GM12872 (cell line): ENCODE measurements around the gene HMGB4.

ENCODE experiments used
- TF ChIP-seq, protein P1 (sequence below): IDR thresholded peaks from 3 replicates; pipeline ENCODE4 v1.5.1; 2011; ENCODE audit warnings: low read depth, mild to moderate bottlenecking, low read length, moderate library complexity; ENCODE audit not compliant: insufficient read depth

Gene HMGB4

DNA sequence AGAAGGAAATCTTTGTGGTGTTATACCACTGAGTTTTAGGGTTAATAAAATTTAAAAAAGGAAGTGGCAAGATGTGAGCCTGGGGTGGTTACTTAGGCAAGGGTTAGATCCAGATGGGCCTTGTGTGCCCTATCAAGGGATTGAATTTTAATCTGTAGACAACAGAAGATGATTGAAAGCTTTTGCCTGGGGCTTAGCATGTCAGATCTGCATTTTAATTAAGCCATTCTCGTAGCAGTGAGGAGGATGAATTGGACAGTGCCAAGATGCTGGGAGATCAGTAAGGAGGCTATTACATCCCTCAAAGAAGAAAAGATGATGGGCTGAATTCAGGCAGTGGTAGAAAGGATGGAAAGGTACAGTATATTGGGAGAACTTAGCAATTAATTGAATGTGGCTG, 42.3 kb downstream of the HMGB4 start:
- TF ChIP-seq, protein P1, sequence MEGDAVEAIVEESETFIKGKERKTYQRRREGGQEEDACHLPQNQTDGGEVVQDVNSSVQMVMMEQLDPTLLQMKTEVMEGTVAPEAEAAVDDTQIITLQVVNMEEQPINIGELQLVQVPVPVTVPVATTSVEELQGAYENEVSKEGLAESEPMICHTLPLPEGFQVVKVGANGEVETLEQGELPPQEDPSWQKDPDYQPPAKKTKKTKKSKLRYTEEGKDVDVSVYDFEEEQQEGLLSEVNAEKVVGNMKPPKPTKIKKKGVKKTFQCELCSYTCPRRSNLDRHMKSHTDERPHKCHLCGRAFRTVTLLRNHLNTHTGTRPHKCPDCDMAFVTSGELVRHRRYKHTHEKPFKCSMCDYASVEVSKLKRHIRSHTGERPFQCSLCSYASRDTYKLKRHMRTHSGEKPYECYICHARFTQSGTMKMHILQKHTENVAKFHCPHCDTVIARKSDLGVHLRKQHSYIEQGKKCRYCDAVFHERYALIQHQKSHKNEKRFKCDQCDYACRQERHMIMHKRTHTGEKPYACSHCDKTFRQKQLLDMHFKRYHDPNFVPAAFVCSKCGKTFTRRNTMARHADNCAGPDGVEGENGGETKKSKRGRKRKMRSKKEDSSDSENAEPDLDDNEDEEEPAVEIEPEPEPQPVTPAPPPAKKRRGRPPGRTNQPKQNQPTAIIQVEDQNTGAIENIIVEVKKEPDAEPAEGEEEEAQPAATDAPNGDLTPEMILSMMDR = no peak

DNA sequence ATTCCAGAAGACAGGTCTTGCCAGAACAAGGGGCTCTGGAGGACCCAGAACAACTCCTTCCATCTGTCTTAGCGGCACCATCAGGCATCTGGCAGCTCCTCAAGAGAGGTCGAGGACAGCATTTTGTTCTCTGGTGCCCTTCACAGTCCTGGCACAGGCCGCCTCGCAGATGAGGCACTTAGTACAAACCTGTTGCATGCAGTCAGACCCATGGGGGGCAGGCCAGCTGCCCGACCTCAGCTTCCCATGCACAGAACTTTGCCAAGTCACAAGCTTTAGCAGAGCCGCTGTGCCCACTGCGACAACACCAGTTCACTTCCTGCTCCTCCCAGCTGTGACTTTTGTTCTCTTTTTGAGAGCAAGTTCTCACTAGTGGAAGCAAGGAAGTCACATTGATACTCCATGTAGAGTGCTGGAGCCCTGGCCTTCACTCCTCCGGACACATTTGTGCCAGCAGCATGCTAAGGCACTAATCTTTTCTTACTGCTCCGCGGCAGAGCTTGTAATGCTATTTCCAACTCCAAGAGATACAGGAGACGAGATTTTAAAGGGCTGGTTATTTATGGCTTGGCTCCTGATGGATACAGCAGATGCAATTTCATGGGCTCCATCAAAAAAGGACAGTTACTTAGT, 44.6 kb downstream of the HMGB4 start:
- TF ChIP-seq, protein P1 = no peak
